Gastrocnemius medialis (tissue), 4 donors: Measurements from ENCODE around the gene CDH23.

ENCODE experiments used
- POLR2A ChIP-seq, 2 donors: fragments of 450-650 bp; IDR thresholded peaks; one replicate each; pipeline ENCODE4 v1.6.1; 2017; ENCODE audit warnings: antibody characterized with exemption in 2 of 2, mild to moderate bottlenecking in 2 of 2, moderate library complexity in 2 of 2
- TF ChIP-seq, protein P1 (sequence below), 5 experiments: fragments of 450-650 bp in 3 of 5; fragments of 200-600 bp in 2 of 5; sonication (generic) in 2 of 5; IDR thresholded peaks in 4 of 5; conservative IDR thresholded peaks in 1 of 5; 1 replicate in 4 of 5; 2 replicates in 1 of 5; pipeline ENCODE4 v1.5.1; 2016 to 2019; ENCODE audit warnings: antibody characterized with exemption in 5 of 5, mild to moderate bottlenecking in 3 of 5, moderate library complexity in 3 of 5

- TF ChIP-seq POLR2A (IDR thresholded peaks at IDR 0.05): no peak
- TF ChIP-seq, protein P1, sequence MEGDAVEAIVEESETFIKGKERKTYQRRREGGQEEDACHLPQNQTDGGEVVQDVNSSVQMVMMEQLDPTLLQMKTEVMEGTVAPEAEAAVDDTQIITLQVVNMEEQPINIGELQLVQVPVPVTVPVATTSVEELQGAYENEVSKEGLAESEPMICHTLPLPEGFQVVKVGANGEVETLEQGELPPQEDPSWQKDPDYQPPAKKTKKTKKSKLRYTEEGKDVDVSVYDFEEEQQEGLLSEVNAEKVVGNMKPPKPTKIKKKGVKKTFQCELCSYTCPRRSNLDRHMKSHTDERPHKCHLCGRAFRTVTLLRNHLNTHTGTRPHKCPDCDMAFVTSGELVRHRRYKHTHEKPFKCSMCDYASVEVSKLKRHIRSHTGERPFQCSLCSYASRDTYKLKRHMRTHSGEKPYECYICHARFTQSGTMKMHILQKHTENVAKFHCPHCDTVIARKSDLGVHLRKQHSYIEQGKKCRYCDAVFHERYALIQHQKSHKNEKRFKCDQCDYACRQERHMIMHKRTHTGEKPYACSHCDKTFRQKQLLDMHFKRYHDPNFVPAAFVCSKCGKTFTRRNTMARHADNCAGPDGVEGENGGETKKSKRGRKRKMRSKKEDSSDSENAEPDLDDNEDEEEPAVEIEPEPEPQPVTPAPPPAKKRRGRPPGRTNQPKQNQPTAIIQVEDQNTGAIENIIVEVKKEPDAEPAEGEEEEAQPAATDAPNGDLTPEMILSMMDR (IDR thresholded peaks at IDR 0.05 in 4 of 5, conservative IDR thresholded peaks at IDR 0.05 in 1 of 5): no peak
These were observed 275.6 kb downstream of the CDH23 start for GRCh38 chr10:71671994-71672946.
